ENCODE measurements around the gene PPP2R5E. TPM values are rescaled to one million over a fixed set of nuclear protein-coding genes. Genes with fewer than 3 reads are reported as not detected.
A peak's percentile ranks its signal among the peaks of the same experiment; 100 is the strongest.
"Not testable (repeated sequence)": the region's sequence is repeated elsewhere in the genome, so short reads cannot be mapped to it uniquely, and the experiment has no call there.

PPP2R5E gene
- 21.6 and 22.3 TPM in 2 replicates for total RNA-seq

DNA sequence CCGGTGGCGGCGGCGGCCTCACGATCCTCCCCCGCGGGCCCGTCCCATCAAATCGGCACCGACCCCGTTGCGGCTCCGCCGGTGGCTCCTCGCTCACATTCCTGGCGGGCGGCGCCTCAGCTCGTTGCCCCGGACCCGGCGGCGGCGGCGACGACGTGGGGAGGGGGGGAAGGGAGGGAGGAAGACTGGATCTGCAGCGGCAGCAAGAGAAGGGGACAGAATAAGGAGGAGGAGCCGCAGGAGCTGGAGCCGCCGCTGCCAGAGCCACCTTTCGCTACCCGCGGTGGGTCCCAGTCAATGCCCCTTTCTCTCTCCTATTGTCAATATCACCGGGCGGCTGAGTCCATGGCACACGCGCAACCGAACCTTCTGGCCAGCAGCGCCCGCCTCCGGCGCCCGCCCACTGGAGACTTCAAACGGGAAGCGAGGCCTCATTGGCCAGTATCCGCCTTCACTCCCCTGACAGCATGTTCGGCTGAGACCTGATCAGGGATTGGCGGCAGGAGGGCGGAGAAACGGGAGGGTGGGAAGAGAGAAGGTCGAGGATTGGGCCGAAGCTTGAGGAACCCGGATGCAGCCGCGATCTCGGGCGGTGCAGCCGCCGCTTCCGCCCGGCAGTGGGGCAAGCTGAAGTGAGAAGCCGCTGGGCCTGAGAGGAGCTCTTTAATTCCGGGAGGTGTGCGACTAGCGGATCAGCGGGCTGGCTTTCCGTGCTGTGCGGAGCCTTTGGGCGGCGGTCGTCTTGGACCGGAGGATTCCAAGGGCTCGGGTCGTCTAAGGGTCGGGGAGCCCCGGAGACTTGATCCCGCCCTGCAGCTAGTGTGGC lies at the start of gene PPP2R5E:
TSS of gene PPP2R5E (minus strand) at position 378 of the 826 bp plus-strand sequence. CDS start 3,692 bp downstream, outside the sequence.
- H3K27me3 ChIP-seq (ENCODE audit: control insufficient read depth, insufficient read depth, low read length) = no peaks in the 10 kb centered on the region
- TF ChIP-seq, protein P1, sequence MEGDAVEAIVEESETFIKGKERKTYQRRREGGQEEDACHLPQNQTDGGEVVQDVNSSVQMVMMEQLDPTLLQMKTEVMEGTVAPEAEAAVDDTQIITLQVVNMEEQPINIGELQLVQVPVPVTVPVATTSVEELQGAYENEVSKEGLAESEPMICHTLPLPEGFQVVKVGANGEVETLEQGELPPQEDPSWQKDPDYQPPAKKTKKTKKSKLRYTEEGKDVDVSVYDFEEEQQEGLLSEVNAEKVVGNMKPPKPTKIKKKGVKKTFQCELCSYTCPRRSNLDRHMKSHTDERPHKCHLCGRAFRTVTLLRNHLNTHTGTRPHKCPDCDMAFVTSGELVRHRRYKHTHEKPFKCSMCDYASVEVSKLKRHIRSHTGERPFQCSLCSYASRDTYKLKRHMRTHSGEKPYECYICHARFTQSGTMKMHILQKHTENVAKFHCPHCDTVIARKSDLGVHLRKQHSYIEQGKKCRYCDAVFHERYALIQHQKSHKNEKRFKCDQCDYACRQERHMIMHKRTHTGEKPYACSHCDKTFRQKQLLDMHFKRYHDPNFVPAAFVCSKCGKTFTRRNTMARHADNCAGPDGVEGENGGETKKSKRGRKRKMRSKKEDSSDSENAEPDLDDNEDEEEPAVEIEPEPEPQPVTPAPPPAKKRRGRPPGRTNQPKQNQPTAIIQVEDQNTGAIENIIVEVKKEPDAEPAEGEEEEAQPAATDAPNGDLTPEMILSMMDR (IDR thresholded peaks at IDR 0.05; ENCODE audit: insufficient read depth, low read length, poor library complexity, severe bottlenecking) = no peak
- H3K4me3 ChIP-seq (ENCODE audit: low read depth, low read length) = peak within 1 kb of the TSS; percentile 89
- peak; percentile 97 for DNase-seq (ENCODE audit: low read depth)
- H3K36me3 ChIP-seq (ENCODE audit: control insufficient read depth, insufficient read depth, low read length) = peaks cover 1% of the 10 kb centered on the region

DNA sequence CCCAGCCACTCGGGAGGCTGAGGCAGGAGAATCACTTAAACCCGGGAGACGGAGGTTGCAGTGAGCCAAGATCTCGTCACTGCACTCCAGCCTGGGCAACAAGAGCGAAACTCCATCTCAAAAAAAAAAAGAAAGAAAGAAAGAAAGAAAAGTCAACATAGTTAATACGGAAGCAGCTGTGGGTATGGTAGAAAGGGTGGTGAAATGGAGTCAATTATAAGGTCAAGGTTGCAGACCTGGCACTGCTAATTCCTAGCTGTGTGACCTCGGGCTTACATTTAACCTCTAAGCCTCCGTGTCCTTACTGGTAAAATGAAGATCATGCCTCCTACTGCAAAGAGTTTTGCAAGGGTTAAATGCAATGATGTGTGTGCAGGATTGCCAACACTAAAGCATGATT lies 39.9 kb upstream of the PPP2R5E start:
- not testable (repeated sequence) for H3K4me3 ChIP-seq (ENCODE audit: low read depth, low read length); H3K27me3 ChIP-seq (ENCODE audit: control insufficient read depth, insufficient read depth, low read length); DNase-seq (ENCODE audit: low read depth); H3K36me3 ChIP-seq (ENCODE audit: control insufficient read depth, insufficient read depth, low read length)

DNA sequence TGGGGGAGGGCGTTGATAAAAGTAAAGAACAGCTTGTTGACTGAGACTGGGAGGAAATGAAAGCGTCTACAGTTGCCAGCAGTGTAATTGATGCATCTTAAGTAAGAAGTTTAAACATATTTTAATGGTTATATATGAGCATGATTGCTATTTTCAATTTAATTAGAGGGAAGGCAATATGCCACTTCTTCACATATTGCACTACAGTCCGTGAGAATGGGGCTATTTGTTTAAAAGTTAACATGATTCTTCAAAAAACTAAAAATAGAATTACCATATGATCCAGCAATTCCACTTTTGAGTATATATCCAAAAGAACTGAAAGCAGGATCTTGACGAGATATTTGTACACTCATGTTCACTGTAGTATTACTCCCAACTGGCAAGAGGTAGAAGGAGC lies 38.3 kb upstream of the PPP2R5E start:
- no peaks in the 10 kb centered on the region for H3K27me3 ChIP-seq (ENCODE audit: control insufficient read depth, insufficient read depth, low read length)
- DNase-seq (ENCODE audit: low read depth) = no peak
- no peak overlapping the region for H3K4me3 ChIP-seq (ENCODE audit: low read depth, low read length)
- H3K36me3 ChIP-seq (ENCODE audit: control insufficient read depth, insufficient read depth, low read length) = no peaks in the 10 kb centered on the region
- TF ChIP-seq, protein P1 (IDR thresholded peaks at IDR 0.05; ENCODE audit: insufficient read depth, low read length, poor library complexity, severe bottlenecking) = no peak

DNA sequence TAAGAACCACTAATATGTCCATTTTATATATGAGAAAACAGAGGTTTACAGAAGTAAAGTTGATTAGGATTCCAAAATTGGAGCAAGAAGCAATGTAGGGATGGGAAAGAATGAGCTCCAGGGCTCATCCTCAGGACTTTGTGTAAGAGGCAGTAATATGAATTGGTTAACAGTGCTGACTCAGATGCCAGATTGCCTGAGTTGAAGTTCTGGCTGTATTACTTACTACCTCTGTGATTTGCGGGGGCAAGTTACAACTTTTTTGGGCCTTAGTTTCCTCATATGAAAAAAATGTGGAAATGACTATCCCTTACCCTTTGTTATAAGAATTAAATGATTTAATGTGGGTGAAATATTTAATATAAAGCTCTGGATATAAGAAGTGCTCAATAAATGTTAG lies 35.1 kb upstream of the PPP2R5E start:
- TF ChIP-seq, protein P1 (IDR thresholded peaks at IDR 0.05; ENCODE audit: insufficient read depth, low read length, poor library complexity, severe bottlenecking) = no peak
- DNase-seq (ENCODE audit: low read depth) = no peak
- Histone ChIP-seq H3K36me3 (ENCODE audit: control insufficient read depth, insufficient read depth, low read length) (no peaks in the 10 kb centered on the region), H3K27me3 (ENCODE audit: control insufficient read depth, insufficient read depth, low read length) (no peaks in the 10 kb centered on the region), H3K4me3 (ENCODE audit: low read depth, low read length) (no peak overlapping the region)

DNA sequence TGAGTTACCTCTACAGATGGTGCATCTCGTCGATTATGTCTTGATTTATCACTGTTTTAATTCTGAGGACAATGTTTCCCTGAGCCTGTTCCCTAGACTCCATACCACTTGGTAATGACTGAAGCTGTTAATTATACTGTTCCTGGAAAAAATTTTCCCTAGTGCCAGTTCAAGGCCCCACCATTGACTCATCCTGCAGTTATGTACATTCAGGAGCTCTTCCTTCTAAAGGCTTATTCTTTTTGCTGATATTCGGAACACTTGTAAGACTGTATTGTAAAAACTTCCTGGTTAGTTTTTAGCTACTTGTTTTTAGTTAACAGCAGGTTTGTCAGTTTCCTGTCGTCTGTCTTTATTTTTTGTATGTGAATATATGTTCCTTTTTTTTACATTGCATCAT lies 30.4 kb upstream of the PPP2R5E start:
- Histone ChIP-seq H3K36me3 (ENCODE audit: control insufficient read depth, insufficient read depth, low read length) (no peaks in the 10 kb centered on the region), H3K27me3 (ENCODE audit: control insufficient read depth, insufficient read depth, low read length) (no peaks in the 10 kb centered on the region), H3K4me3 (ENCODE audit: low read depth, low read length) (no peak overlapping the region)
- TF ChIP-seq, protein P1 (IDR thresholded peaks at IDR 0.05; ENCODE audit: insufficient read depth, low read length, poor library complexity, severe bottlenecking) = no peak
- DNase-seq (ENCODE audit: low read depth) = peak; percentile 39

DNA sequence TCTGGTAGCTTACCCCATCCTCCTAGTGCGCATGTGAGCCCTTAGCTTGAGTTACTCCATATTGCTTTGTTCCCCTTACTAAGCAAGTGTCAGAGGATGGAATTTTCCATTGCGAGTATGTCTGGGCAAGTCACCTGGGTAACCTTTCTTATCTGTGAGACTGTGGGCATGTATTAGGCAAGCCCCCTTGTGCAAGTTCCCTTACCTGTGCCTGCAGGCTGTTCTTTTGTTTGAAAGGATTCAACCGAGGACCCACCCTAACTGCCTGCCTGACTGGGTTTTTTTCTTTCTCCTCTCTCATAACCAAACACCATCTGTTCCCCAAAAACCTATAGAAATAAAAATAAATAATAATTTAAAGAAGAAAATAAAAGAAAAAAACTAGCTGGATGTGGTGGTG lies 22.3 kb upstream of the PPP2R5E start:
- no peak for DNase-seq (ENCODE audit: low read depth)
- TF ChIP-seq, protein P1 (IDR thresholded peaks at IDR 0.05; ENCODE audit: insufficient read depth, low read length, poor library complexity, severe bottlenecking) = no peak
- Histone ChIP-seq H3K27me3 (ENCODE audit: control insufficient read depth, insufficient read depth, low read length) (no peaks in the 10 kb centered on the region), H3K4me3 (ENCODE audit: low read depth, low read length) (no peak overlapping the region), H3K36me3 (ENCODE audit: control insufficient read depth, insufficient read depth, low read length) (no peaks in the 10 kb centered on the region)

Measured in kidney epithelial cell (primary cell).